IMR-90 (cell line): ENCODE results near the gene AP4S1. TPM values are rescaled to one million over a fixed set of nuclear protein-coding genes. Genes with fewer than 3 reads are reported as not detected.

Experiments
- ATAC-seq: fragments of 200-7000 bp; cut with Tn5 transposase; 2 replicates; pipeline ENCODE4 v1.9.1; 2020; ENCODE audit warnings: low read depth, mild to moderate bottlenecking, moderate library complexity
- BruUV-seq: library from RNA; stranded (reverse); fragments of 400-500 nt; replicated peaks from 2 replicates; lab custom pipeline; 2021; lab: Mats Ljungman, UMichigan
- CTCF ChIA-PET: fragments of 300-600 bp; formaldehyde crosslinking; extraction: SDS; loops from one replicate; lab custom pipeline; 2021; ENCODE audit warnings: antibody characterized with exemption; lab: Yijun Ruan, JAX
- POLR2A ChIA-PET: fragments of 300-600 bp; sonication (Branson Sonifier 250); formaldehyde crosslinking; loops from one replicate; lab custom pipeline; 2022; ENCODE audit warnings: antibody characterized with exemption; ENCODE audit not compliant: unreplicated experiment; lab: Charles Lee
- DNase-seq: peaks from one replicate; pipeline ENCODE4 v3.0.0; 2013
- H2AFZ ChIP-seq: replicated peaks from 2 replicates; pipeline ENCODE3; 2013; ENCODE audit warnings: low read length, mild to moderate bottlenecking; ENCODE audit not compliant: poor library complexity
- H2AK5ac ChIP-seq: 2 replicates; pipeline ENCODE4 v1.6.1; 2013; ENCODE audit warnings: low read depth, low read length, inconsistent platforms
- H2AK9ac ChIP-seq: replicated peaks from 2 replicates; pipeline ENCODE3; 2013; ENCODE audit warnings: mild to moderate bottlenecking, low read depth, low read length, moderate library complexity; ENCODE audit not compliant: poor library complexity
- H2BK120ac ChIP-seq: 2 replicates; pipeline ENCODE4 v1.6.1; 2013; ENCODE audit warnings: low read depth, low read length, inconsistent platforms
- H2BK15ac ChIP-seq: 3 replicates; pipeline ENCODE4 v1.6.1; 2013; ENCODE audit warnings: low read depth, low read length, inconsistent platforms
- H2BK20ac ChIP-seq: 2 replicates; pipeline ENCODE4 v1.6.1; 2013; ENCODE audit warnings: low read depth, mild to moderate bottlenecking, inconsistent platforms, low read length, moderate library complexity
- H2BK5ac ChIP-seq: 2 replicates; pipeline ENCODE4 v1.6.1; 2013; ENCODE audit warnings: mild to moderate bottlenecking, low read depth, low read length, inconsistent platforms; ENCODE audit not compliant: poor library complexity, severe bottlenecking
- H3K14ac ChIP-seq: replicated peaks from 2 replicates; pipeline ENCODE4 v1.6.1; 2013; ENCODE audit warnings: low read depth, low read length, inconsistent platforms
- H3K18ac ChIP-seq: 2 replicates; pipeline ENCODE4 v1.6.1; 2013; ENCODE audit warnings: low read depth, low read length, control low read depth
- H3K23ac ChIP-seq: 2 replicates; pipeline ENCODE4 v1.6.1; 2013; ENCODE audit warnings: low read depth, low read length, inconsistent platforms
- H3K27ac ChIP-seq: 2 replicates; pipeline ENCODE4 v1.5.1; 2013; ENCODE audit warnings: mild to moderate bottlenecking, control low read depth, low read length; ENCODE audit not compliant: insufficient read depth
- H3K27me3 ChIP-seq: 2 replicates; pipeline ENCODE4 v1.6.1; 2013; ENCODE audit warnings: low read length; ENCODE audit not compliant: control insufficient read depth, insufficient read depth
- H3K36me3 ChIP-seq: 2 replicates; pipeline ENCODE4 v1.6.1; 2013; ENCODE audit warnings: low read length, mixed read lengths; ENCODE audit not compliant: control insufficient read depth, insufficient read depth
- H3K4ac ChIP-seq: 2 replicates; pipeline ENCODE4 v1.6.1; 2013; ENCODE audit warnings: low read depth, low read length, inconsistent platforms
- H3K4me1 ChIP-seq: 2 replicates; pipeline ENCODE4 v1.6.1; 2013; ENCODE audit warnings: low read length, mixed read lengths; ENCODE audit not compliant: control insufficient read depth, insufficient read depth
- H3K4me2 ChIP-seq: 2 replicates; pipeline ENCODE4 v1.6.1; 2013; ENCODE audit warnings: low read depth, mild to moderate bottlenecking, control low read depth, low read length, moderate library complexity
- H3K4me3 ChIP-seq: 2 replicates; pipeline ENCODE4 v1.5.1; 2013; ENCODE audit warnings: low read depth, mild to moderate bottlenecking, control low read depth, low read length, moderate library complexity; ENCODE audit not compliant: insufficient read depth
- H3K56ac ChIP-seq: 2 replicates; pipeline ENCODE4 v1.6.1; 2013; ENCODE audit warnings: low read length, inconsistent platforms; ENCODE audit not compliant: insufficient read depth; ENCODE audit errors: extremely low read depth
- H3K79me1 ChIP-seq, 2 experiments: 2 replicates each; pipeline ENCODE4 v1.6.1; 2013; ENCODE audit warnings: low read length in 2 of 2, inconsistent platforms in 1 of 2, low read depth in 1 of 2
- H3K9ac ChIP-seq: 2 replicates; pipeline ENCODE4 v1.6.1; 2013; ENCODE audit warnings: low read depth, low read length, control low read depth
- H3K9me1 ChIP-seq: 2 replicates; pipeline ENCODE4 v1.6.1; 2013; ENCODE audit warnings: low read length, inconsistent platforms; ENCODE audit not compliant: insufficient read depth
- H3K9me3 ChIP-seq: 2 replicates; pipeline ENCODE4 v1.6.1; 2013; ENCODE audit warnings: low read length; ENCODE audit not compliant: control insufficient read depth, insufficient read depth
- H4K20me1 ChIP-seq: 2 replicates; pipeline ENCODE4 v1.6.1; 2013; ENCODE audit warnings: low read length, inconsistent platforms; ENCODE audit not compliant: insufficient read depth
- H4K5ac ChIP-seq: 2 replicates; pipeline ENCODE4 v1.6.1; 2013; ENCODE audit warnings: mild to moderate bottlenecking, low read depth, low read length, control low read depth
- H4K8ac ChIP-seq, 2 experiments: 2 replicates each; pipeline ENCODE4 v1.6.1; 2013; ENCODE audit warnings: low read depth in 2 of 2, low read length in 2 of 2, control low read depth in 1 of 2, inconsistent platforms in 1 of 2
- H4K91ac ChIP-seq: 2 replicates; pipeline ENCODE4 v1.6.1; 2013; ENCODE audit warnings: low read depth, low read length, inconsistent platforms; ENCODE audit not compliant: insufficient read depth
- BHLHE40 ChIP-seq: fragments of 150-350 bp; IDR thresholded peaks from 2 replicates; pipeline ENCODE4 v1.6.1; 2016; ENCODE audit warnings: mild to moderate bottlenecking, low read depth, low read length
- CEBPB ChIP-seq: IDR thresholded peaks from 2 replicates; pipeline ENCODE4 v1.6.1; 2012; ENCODE audit warnings: low read depth, low read length, improper control_type of control experiment
- CHD1 ChIP-seq: IDR thresholded peaks from 2 replicates; pipeline ENCODE4 v1.6.1; 2012; ENCODE audit warnings: low read depth, low read length, improper control_type of control experiment
- MAZ ChIP-seq: IDR thresholded peaks from 2 replicates; pipeline ENCODE4 v1.6.1; 2012; ENCODE audit warnings: low read depth, mild to moderate bottlenecking, low read length, improper control_type of control experiment, moderate library complexity, borderline replicate concordance
- NFE2L2 ChIP-seq: fragments of 150-350 bp; IDR thresholded peaks from 2 replicates; pipeline ENCODE4 v1.6.1; 2016; ENCODE audit warnings: low read depth, mild to moderate bottlenecking, low read length
- POLR2A ChIP-seq: IDR thresholded peaks from 2 replicates; pipeline ENCODE4 v1.6.1; 2012; ENCODE audit warnings: mild to moderate bottlenecking, low read depth, low read length
- RCOR1 ChIP-seq: IDR thresholded peaks from 2 replicates; pipeline ENCODE4 v1.6.1; 2012; ENCODE audit warnings: mild to moderate bottlenecking, low read length, improper control_type of control experiment; ENCODE audit not compliant: insufficient replicate concordance
- RFX5 ChIP-seq: IDR thresholded peaks from 2 replicates; pipeline ENCODE4 v1.8.0; 2012; ENCODE audit warnings: low read depth, mild to moderate bottlenecking, low read length, moderate library complexity
- SMC3 ChIP-seq: fragments of 150-350 bp; IDR thresholded peaks from 2 replicates; pipeline ENCODE4 v1.6.1; 2016; ENCODE audit warnings: low read depth, mild to moderate bottlenecking, antibody characterized with exemption, low read length, moderate library complexity
- WGBS, 2 experiments: methylation state at CpG; one replicate each; pipeline versions ENCODE4 v1.1.5 to v1.1.7; 2013; ENCODE audit warnings: missing lambda C conversion rate in 2 of 2; ENCODE audit not compliant: insufficient read length in 1 of 2; ENCODE audit errors: extremely low coverage in 2 of 2; 5-methylcytosine and 5-hydroxymethylcytosine counted together
- dilution Hi-C: fragments of 300-500 bp; cut with HindIII; formaldehyde crosslinking; loops from one replicate; pipeline ENCODE4 v1.14.3; 2018; ENCODE audit warnings: low sequenced_read_pairs; ENCODE audit not compliant: unreplicated experiment
- in situ Hi-C: fragments of 300-500 bp; cut with MboI; formaldehyde crosslinking; loops from 3 replicates; pipeline ENCODE4 v1.14.3; 2019; ENCODE audit warnings: low sequenced_read_pairs, inconsistent platforms, mixed read lengths
- intact Hi-C: fragments of 100-400 bp; cut with micrococcal nuclease; formaldehyde crosslinking; loops from 2 replicates; pipeline ENCODE4 v1.10.0; 2022
- polyA plus RNA-seq, 3 experiments: library from polyadenylated mRNA; depleted of rRNA; stranded (reverse); fragments of >200 nt; gene quantifications; 2 replicates each; pipeline ENCODE4 v1.2.3, GENCODE V29; 2012; ENCODE audit warnings: low replicate concordance in 1 of 3
- total RNA-seq: library from RNA; depleted of rRNA; stranded (reverse); fragments of >200 nt; gene quantifications from 2 replicates; pipeline ENCODE4 v1.2.3, GENCODE V29; 2012
- TF ChIP-seq, protein P1 (sequence below): fragments of 150-350 bp; IDR thresholded peaks from 2 replicates; pipeline ENCODE4 v1.6.1; 2016; ENCODE audit warnings: low read depth, mild to moderate bottlenecking, low read length, moderate library complexity, borderline replicate concordance
- TF ChIP-seq, protein P2 (sequence below): fragments of 150-350 bp; IDR thresholded peaks from 2 replicates; pipeline ENCODE4 v1.6.1; 2017; ENCODE audit warnings: mild to moderate bottlenecking, antibody characterized with exemption, low read length, low read depth

Gene AP4S1
- total and polyA plus RNA-seq, 2 of the 4 experiments (the other 2 are of a cell fraction), result 2.7 to 4.5 TPM

DNA sequence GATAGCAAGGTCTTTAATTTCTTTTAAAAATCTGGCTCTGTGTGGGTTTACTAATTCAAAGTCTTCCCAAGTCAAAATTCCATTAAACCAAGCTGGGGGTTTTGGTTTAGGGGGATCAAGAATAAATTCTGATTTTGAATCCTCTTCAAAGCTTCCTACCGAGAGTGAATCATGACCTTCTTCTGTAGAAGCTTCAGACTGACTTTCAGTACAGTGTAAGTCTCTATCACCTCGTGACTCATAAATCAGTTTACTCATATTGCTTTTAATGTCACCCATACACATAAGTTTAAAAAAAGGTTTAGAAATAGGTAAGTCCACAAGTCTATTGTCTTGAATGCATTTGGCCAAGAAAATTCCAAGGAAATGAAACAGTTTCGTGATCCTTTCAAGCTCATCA lies 81.3 kb downstream of the AP4S1 start:
- ChIA-PET CTCF (interaction anchor here (0.6 to 0.7 kb wide), 2 partner anchors 80 to 93 kb away, joined by 3 to 4 read pairs; partner anchors contain the start of gene STRN3), POLR2A (no interaction called here)
- Histone ChIP-seq H3K79me1 (peaks cover 5 to 10% of the 10 kb centered on the region in 2 experiments; a peak in 3 of 4 replicates), H3K56ac (no peak overlapping the region), H2AK5ac (no peak overlapping the region), H3K27ac (no peak overlapping the region), H3K4me1 (no peaks in the 10 kb centered on the region), H2BK120ac (no peak overlapping the region), H2AFZ (no peak overlapping the region), H2BK20ac (no peak overlapping the region), H3K9me1 (0 out of 2 replicates have a peak, but pooled peaks cover 3% of the 10 kb centered on the region), H3K27me3 (no peaks in the 10 kb centered on the region), H2BK15ac (no peak overlapping the region), H3K4me3 (no peak overlapping the region), H3K36me3 (peaks cover 38% of the 10 kb centered on the region), H2BK5ac (peak overlapping the region; percentile 42), H4K8ac (no peak overlapping the region), H3K4me2 (no peak overlapping the region), H4K20me1 (no peaks in the 10 kb centered on the region), H2AK9ac (no peak overlapping the region), H3K14ac (no peak overlapping the region), H3K4ac (no peak overlapping the region), H3K23ac (no peak overlapping the region), H3K9ac (no peak overlapping the region), H3K9me3 (no peaks in the 10 kb centered on the region), H4K5ac (no peak overlapping the region), H3K18ac (no peak overlapping the region), H4K91ac (no peak overlapping the region)
- intact Hi-C loops (no loop called here), dilution Hi-C loops (no loop called here), in situ Hi-C loops (no loop called here)
- TSS peak; percentile 99 for BruUV-seq
- TF ChIP-seq POLR2A (no peak), NFE2L2 (no peak), SMC3 (no peak), BHLHE40 (no peak), MAZ (no peak), CEBPB (no peak), RCOR1 (no peak), CHD1 (no peak), RFX5 (no peak)
- TF ChIP-seq, protein P1, sequence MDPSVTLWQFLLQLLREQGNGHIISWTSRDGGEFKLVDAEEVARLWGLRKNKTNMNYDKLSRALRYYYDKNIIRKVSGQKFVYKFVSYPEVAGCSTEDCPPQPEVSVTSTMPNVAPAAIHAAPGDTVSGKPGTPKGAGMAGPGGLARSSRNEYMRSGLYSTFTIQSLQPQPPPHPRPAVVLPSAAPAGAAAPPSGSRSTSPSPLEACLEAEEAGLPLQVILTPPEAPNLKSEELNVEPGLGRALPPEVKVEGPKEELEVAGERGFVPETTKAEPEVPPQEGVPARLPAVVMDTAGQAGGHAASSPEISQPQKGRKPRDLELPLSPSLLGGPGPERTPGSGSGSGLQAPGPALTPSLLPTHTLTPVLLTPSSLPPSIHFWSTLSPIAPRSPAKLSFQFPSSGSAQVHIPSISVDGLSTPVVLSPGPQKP, result no peak
- TF ChIP-seq, protein P2, sequence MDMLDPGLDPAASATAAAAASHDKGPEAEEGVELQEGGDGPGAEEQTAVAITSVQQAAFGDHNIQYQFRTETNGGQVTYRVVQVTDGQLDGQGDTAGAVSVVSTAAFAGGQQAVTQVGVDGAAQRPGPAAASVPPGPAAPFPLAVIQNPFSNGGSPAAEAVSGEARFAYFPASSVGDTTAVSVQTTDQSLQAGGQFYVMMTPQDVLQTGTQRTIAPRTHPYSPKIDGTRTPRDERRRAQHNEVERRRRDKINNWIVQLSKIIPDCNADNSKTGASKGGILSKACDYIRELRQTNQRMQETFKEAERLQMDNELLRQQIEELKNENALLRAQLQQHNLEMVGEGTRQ, result no peak
- DNase-seq (peak; percentile 56), ATAC-seq (0 out of 2 replicates have a peak, but pooled peaks have one; percentile 17)
- no CpG with 5 or more reads among the region's 3 CpGs for WGBS, 2 experiments
